ENCODE data around the gene PGLYRP4.

GRCh38 chr1:153353226-153353947 lies 4.7 kb upstream of the PGLYRP4 start:
- TF ChIP-seq, protein P1, sequence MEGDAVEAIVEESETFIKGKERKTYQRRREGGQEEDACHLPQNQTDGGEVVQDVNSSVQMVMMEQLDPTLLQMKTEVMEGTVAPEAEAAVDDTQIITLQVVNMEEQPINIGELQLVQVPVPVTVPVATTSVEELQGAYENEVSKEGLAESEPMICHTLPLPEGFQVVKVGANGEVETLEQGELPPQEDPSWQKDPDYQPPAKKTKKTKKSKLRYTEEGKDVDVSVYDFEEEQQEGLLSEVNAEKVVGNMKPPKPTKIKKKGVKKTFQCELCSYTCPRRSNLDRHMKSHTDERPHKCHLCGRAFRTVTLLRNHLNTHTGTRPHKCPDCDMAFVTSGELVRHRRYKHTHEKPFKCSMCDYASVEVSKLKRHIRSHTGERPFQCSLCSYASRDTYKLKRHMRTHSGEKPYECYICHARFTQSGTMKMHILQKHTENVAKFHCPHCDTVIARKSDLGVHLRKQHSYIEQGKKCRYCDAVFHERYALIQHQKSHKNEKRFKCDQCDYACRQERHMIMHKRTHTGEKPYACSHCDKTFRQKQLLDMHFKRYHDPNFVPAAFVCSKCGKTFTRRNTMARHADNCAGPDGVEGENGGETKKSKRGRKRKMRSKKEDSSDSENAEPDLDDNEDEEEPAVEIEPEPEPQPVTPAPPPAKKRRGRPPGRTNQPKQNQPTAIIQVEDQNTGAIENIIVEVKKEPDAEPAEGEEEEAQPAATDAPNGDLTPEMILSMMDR (conservative IDR thresholded peaks at IDR 0.05; ENCODE audit: low read depth, low read length) = peak; percentile 44
- TF ChIP-seq EZH2 (IDR thresholded peaks at IDR 0.05; ENCODE audit: borderline replicate concordance, low read depth, low read length, poor library complexity, severe bottlenecking) = no peak

Measured in A673 (cell line).